Measurements from ENCODE around the gene MAP3K13. TPM values are rescaled to one million over a fixed set of nuclear protein-coding genes. Genes with fewer than 3 reads are reported as not detected.

The MAP3K13 gene
- total RNA-seq, 1 experiment from 2014 or later: 24.4 TPM

- Histone ChIP-seq H3K27ac (ENCODE audit: low read length) (no peak overlapping the region), H3F3A (ENCODE audit: low read length, unreplicated experiment) (no peaks in the 10 kb centered on the region), H3K9ac (ENCODE audit: low read length) (no peak overlapping the region), H3K4me3 (ENCODE audit: low read length) (no peak overlapping the region), H3K9me2 (replicated peaks; ENCODE audit: low read length) (no peaks in the 10 kb centered on the region), H4K20me1 (ENCODE audit: low read length) (no peaks in the 10 kb centered on the region), H3K4me2 (ENCODE audit: low read length) (no peak overlapping the region), H3K4me1 (ENCODE audit: insufficient read depth, low read length) (no peaks in the 10 kb centered on the region), H2AFZ (ENCODE audit: low read length) (no peak overlapping the region), H3K27me3 (ENCODE audit: low read length) (no peaks in the 10 kb centered on the region), H3K36me3 (ENCODE audit: low read depth, low read length) (no peaks in the 10 kb centered on the region), H3K9me3 (ENCODE audit: low read length) (no peaks in the 10 kb centered on the region), H3K79me2 (ENCODE audit: low read length) (no peaks in the 10 kb centered on the region)
- CTCF ChIA-PET: no interaction called here
- intact Hi-C loops (cut with micrococcal nuclease): no loop called here
- DNase-seq (no peak), ATAC-seq (no peak)
- POLR2A ChIA-PET (ENCODE audit: unreplicated experiment): no interaction called here
- TF ChIP-seq CTCF (conservative IDR thresholded peaks at IDR 0.05; ENCODE audit: low read depth, low read length) (no peak), EZH2phosphoT487 (IDR thresholded peaks at IDR 0.05; ENCODE audit: borderline replicate concordance, low read length) (no peak), EZH2 (IDR thresholded peaks at IDR 0.05; ENCODE audit: low read length, unreplicated experiment) (no peak)
- no TSS peak for BruUV-seq (replicated peaks)
Measured at GRCh38 chr3:185511711-185512110, 148.8 kb downstream of the MAP3K13 start.

- POLR2A ChIA-PET (ENCODE audit: unreplicated experiment): interaction anchor here (0.5 kb wide), 1 partner anchor 1104 kb away, joined by 6 read pairs; no protein-coding TSS in a partner anchor
- Histone ChIP-seq H3K79me2 (ENCODE audit: low read length) (no peaks in the 10 kb centered on the region), H3K36me3 (ENCODE audit: low read depth, low read length) (no peaks in the 10 kb centered on the region), H3K9me3 (ENCODE audit: low read length) (no peaks in the 10 kb centered on the region), H3K27me3 (ENCODE audit: low read length) (no peaks in the 10 kb centered on the region), H2AFZ (ENCODE audit: low read length) (no peak overlapping the region), H3F3A (ENCODE audit: low read length, unreplicated experiment) (no peaks in the 10 kb centered on the region), H3K9ac (ENCODE audit: low read length) (no peak overlapping the region), H3K4me2 (ENCODE audit: low read length) (no peak overlapping the region), H3K27ac (ENCODE audit: low read length) (no peak overlapping the region), H3K4me3 (ENCODE audit: low read length) (no peak overlapping the region), H3K9me2 (replicated peaks; ENCODE audit: low read length) (no peaks in the 10 kb centered on the region), H4K20me1 (ENCODE audit: low read length) (no peaks in the 10 kb centered on the region), H3K4me1 (ENCODE audit: insufficient read depth, low read length) (no peaks in the 10 kb centered on the region)
- no peak for ATAC-seq
- CTCF ChIA-PET: no interaction called here
- BruUV-seq (replicated peaks): no TSS peak
- intact Hi-C loops (cut with micrococcal nuclease): no loop called here
- no peak for TF ChIP-seq EZH2 (IDR thresholded peaks at IDR 0.05; ENCODE audit: low read length, unreplicated experiment)
- no peak for TF ChIP-seq CTCF (conservative IDR thresholded peaks at IDR 0.05; ENCODE audit: low read depth, low read length)
- no peak for TF ChIP-seq EZH2phosphoT487 (IDR thresholded peaks at IDR 0.05; ENCODE audit: borderline replicate concordance, low read length)
- no peak for DNase-seq
Measured at GRCh38 chr3:185517387-185518130, 154.6 kb downstream of the MAP3K13 start.

- no peak for DNase-seq
- H2AFZ ChIP-seq (ENCODE audit: low read length): no peak overlapping the region
- no peaks in the 10 kb centered on the region for H4K20me1 ChIP-seq (ENCODE audit: low read length)
- no peaks in the 10 kb centered on the region for H3K36me3 ChIP-seq (ENCODE audit: low read depth, low read length)
- no TSS peak for BruUV-seq (replicated peaks)
- H3K79me2 ChIP-seq (ENCODE audit: low read length): no peaks in the 10 kb centered on the region
- CTCF ChIA-PET: no interaction called here
- no peak overlapping the region for H3K4me3 ChIP-seq (ENCODE audit: low read length)
- no peaks in the 10 kb centered on the region for H3F3A ChIP-seq (ENCODE audit: low read length, unreplicated experiment)
- POLR2A ChIA-PET (ENCODE audit: unreplicated experiment): no interaction called here
- no peaks in the 10 kb centered on the region for H3K9me2 ChIP-seq (replicated peaks; ENCODE audit: low read length)
- intact Hi-C loops (cut with micrococcal nuclease): no loop called here
- H3K27ac ChIP-seq (ENCODE audit: low read length): no peak overlapping the region
- no peaks in the 10 kb centered on the region for H3K9me3 ChIP-seq (ENCODE audit: low read length)
- peak; percentile 67 for ATAC-seq
- no peak for TF ChIP-seq EZH2 (IDR thresholded peaks at IDR 0.05; ENCODE audit: low read length, unreplicated experiment)
- peak; percentile 35; the same call in 1 of the 2 replicates for TF ChIP-seq CTCF (conservative IDR thresholded peaks at IDR 0.05; ENCODE audit: low read depth, low read length)
- no peak for TF ChIP-seq EZH2phosphoT487 (IDR thresholded peaks at IDR 0.05; ENCODE audit: borderline replicate concordance, low read length)
- H3K9ac ChIP-seq (ENCODE audit: low read length): no peak overlapping the region
- H3K4me2 ChIP-seq (ENCODE audit: low read length): no peak overlapping the region
- no peaks in the 10 kb centered on the region for H3K4me1 ChIP-seq (ENCODE audit: insufficient read depth, low read length)
- no peaks in the 10 kb centered on the region for H3K27me3 ChIP-seq (ENCODE audit: low read length)
Measured at GRCh38 chr3:185519021-185519420, 156.1 kb downstream of the MAP3K13 start.
